GM12891 (cell line): ENCODE data around the gene SETD5.
A peak's percentile ranks its signal among the peaks of the same experiment; 100 is the strongest.

Experiments used
- PAX5 ChIP-seq: IDR thresholded peaks from 2 replicates; pipeline ENCODE4 v1.6.1; 2011; ENCODE audit warnings: low read length, moderate library complexity, mild to moderate bottlenecking; ENCODE audit not compliant: insufficient read depth, severe bottlenecking
- POLR2A ChIP-seq: IDR thresholded peaks from 2 replicates; pipeline ENCODE4 v1.6.1; 2011; ENCODE audit warnings: low read depth, low read length, control low read depth
- POLR2AphosphoS5 ChIP-seq: IDR thresholded peaks from 2 replicates; pipeline ENCODE4 v1.6.1; 2011; ENCODE audit warnings: low read depth, low read length, control low read depth
- POU2F2 ChIP-seq: IDR thresholded peaks from 2 replicates; pipeline ENCODE4 v1.6.1; 2011; ENCODE audit warnings: low read depth, mild to moderate bottlenecking, control low read depth, low read length, moderate library complexity
- SPI1 ChIP-seq: IDR thresholded peaks from 2 replicates; pipeline ENCODE4 v1.6.1; 2011; ENCODE audit warnings: low read depth, low read length, control low read depth
- TAF1 ChIP-seq: IDR thresholded peaks from 2 replicates; pipeline ENCODE4 v1.6.1; 2011; ENCODE audit warnings: low read depth, low read length, control low read depth

GRCh38 chr3:9397332-9397905 is at the start of gene SETD5:
- peak; percentile 86 for TF ChIP-seq TAF1
- TF ChIP-seq POLR2A = peak; percentile 83
- no peak for TF ChIP-seq POU2F2
- no peak for TF ChIP-seq PAX5
- peak; percentile 52; the same call in 1 of the 2 replicates for TF ChIP-seq POLR2AphosphoS5
- no peak for TF ChIP-seq SPI1
